Measurements from ENCODE around the gene LAMTOR1.

DNA sequence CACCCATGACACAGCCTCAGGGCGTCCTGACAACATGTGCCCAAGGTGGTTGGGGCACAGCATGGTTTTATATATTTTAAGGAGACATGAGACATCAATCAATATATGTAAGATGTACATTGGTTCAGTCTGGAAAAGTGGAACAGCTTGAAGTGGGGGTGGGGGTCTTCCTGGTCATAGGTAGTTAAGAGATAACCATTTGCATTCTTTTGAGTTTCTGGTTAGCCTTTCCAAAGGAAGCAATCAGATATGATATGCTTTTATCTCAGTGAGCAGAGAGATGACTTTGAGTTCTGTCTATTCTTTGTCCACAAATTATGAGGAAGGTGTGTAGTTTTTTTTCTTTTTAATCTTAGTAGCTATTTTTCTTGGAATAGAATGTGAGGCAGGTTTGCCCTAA, 19.5 kb upstream of the LAMTOR1 start:
- TF ChIP-seq, protein P1, sequence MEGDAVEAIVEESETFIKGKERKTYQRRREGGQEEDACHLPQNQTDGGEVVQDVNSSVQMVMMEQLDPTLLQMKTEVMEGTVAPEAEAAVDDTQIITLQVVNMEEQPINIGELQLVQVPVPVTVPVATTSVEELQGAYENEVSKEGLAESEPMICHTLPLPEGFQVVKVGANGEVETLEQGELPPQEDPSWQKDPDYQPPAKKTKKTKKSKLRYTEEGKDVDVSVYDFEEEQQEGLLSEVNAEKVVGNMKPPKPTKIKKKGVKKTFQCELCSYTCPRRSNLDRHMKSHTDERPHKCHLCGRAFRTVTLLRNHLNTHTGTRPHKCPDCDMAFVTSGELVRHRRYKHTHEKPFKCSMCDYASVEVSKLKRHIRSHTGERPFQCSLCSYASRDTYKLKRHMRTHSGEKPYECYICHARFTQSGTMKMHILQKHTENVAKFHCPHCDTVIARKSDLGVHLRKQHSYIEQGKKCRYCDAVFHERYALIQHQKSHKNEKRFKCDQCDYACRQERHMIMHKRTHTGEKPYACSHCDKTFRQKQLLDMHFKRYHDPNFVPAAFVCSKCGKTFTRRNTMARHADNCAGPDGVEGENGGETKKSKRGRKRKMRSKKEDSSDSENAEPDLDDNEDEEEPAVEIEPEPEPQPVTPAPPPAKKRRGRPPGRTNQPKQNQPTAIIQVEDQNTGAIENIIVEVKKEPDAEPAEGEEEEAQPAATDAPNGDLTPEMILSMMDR (IDR thresholded peaks at IDR 0.05; ENCODE audit: control extremely low read depth in 1 of 3, insufficient read depth in 1 of 3, low read depth in 1 of 3, low read length in 3 of 3), result no peak
- TF ChIP-seq KDM5A (IDR thresholded peaks at IDR 0.05; ENCODE audit: low read length) (no peak), SP2 (IDR thresholded peaks at IDR 0.05; ENCODE audit: low read length) (no peak), HDAC2 (IDR thresholded peaks at IDR 0.05; ENCODE audit: borderline replicate concordance in 1 of 2, low read depth in 2 of 2, low read length in 2 of 2) (no peak), FOSL1 (IDR thresholded peaks at IDR 0.05; ENCODE audit: insufficient read depth, low read depth, low read length) (no peak)
